ENCODE measurements around the gene SLC7A6.

Gene SLC7A6

DNA sequence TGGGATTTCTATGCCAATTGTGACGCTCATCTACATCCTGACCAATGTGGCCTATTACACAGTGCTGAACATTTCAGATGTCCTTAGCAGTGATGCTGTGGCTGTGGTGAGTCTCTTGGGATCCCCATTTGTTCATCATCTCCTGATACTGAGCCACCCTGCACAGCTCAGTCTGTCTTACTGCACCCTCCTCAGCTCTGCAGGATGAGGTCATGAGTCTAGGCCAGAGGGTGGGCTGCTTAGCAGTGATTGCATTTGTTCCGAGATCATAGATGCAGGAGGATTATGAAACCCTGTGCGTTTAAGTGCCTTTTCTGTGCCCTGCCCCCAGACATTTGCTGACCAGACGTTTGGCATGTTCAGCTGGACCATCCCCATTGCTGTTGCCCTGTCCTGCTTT is 26.9 kb downstream of the SLC7A6 start:
- Histone ChIP-seq H4K20me1 (ENCODE audit: insufficient read depth, low read length, poor library complexity, severe bottlenecking) (peaks cover 7% of the 10 kb centered on the region), H3K4me3 (ENCODE audit: low read length, poor library complexity, severe bottlenecking) (no peak overlapping the region), H3K4me1 (ENCODE audit: insufficient read depth, low read length, poor library complexity, severe bottlenecking) (peaks cover 48% of the 10 kb centered on the region), H3F3A (ENCODE audit: low read depth) (peaks cover 13% of the 10 kb centered on the region), H3K4me2 (ENCODE audit: low read depth, low read length, poor library complexity, severe bottlenecking) (no peak overlapping the region), H3K27me3 (ENCODE audit: insufficient read depth, low read length, poor library complexity, severe bottlenecking) (no peaks in the 10 kb centered on the region), H3K79me2 (ENCODE audit: insufficient read depth, low read length) (peaks cover 41% of the 10 kb centered on the region; the same call in 1 of the 2 replicates), H3K9me2 (replicated peaks; ENCODE audit: low read depth, low read length) (no peaks in the 10 kb centered on the region), H3K9ac (ENCODE audit: low read depth, low read length, poor library complexity, severe bottlenecking) (no peak overlapping the region), H2AFZ (ENCODE audit: low read length) (no peak overlapping the region), H3K36me3 (ENCODE audit: insufficient read depth, low read length) (peaks cover 52% of the 10 kb centered on the region; the same call in 1 of the 2 replicates), H3K9me3 (ENCODE audit: insufficient read depth, low read depth, low read length) (no peaks in the 10 kb centered on the region)
- TF ChIP-seq EZH2phosphoT487 (IDR thresholded peaks at IDR 0.05; ENCODE audit: borderline replicate concordance) = no peak
- TF ChIP-seq, protein P1, sequence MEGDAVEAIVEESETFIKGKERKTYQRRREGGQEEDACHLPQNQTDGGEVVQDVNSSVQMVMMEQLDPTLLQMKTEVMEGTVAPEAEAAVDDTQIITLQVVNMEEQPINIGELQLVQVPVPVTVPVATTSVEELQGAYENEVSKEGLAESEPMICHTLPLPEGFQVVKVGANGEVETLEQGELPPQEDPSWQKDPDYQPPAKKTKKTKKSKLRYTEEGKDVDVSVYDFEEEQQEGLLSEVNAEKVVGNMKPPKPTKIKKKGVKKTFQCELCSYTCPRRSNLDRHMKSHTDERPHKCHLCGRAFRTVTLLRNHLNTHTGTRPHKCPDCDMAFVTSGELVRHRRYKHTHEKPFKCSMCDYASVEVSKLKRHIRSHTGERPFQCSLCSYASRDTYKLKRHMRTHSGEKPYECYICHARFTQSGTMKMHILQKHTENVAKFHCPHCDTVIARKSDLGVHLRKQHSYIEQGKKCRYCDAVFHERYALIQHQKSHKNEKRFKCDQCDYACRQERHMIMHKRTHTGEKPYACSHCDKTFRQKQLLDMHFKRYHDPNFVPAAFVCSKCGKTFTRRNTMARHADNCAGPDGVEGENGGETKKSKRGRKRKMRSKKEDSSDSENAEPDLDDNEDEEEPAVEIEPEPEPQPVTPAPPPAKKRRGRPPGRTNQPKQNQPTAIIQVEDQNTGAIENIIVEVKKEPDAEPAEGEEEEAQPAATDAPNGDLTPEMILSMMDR (conservative IDR thresholded peaks at IDR 0.05; ENCODE audit: low read length) = no peak

DNA sequence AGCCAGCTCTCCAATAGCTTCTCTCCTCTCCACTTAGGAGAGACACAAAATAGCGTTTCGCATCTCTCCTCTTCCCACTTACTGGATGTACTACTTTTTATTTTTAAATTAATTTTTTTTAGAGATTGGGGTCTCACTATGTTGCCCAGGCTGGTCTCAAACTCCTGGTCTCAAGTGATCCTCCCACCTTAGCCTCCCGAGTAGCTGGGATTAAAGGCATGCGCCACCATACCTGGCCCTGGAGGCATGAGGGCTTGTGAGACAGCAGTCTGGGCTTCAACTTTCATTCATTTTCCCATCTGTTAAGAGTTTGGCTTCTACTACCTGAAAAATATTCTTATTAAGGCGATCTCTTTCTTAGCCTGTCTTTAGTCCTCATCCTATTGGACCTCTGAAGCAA is 28.1 kb downstream of the SLC7A6 start:
- peaks cover 64% of the 10 kb centered on the region; the same call in 1 of the 2 replicates for H3K36me3 ChIP-seq (ENCODE audit: insufficient read depth, low read length)

DNA sequence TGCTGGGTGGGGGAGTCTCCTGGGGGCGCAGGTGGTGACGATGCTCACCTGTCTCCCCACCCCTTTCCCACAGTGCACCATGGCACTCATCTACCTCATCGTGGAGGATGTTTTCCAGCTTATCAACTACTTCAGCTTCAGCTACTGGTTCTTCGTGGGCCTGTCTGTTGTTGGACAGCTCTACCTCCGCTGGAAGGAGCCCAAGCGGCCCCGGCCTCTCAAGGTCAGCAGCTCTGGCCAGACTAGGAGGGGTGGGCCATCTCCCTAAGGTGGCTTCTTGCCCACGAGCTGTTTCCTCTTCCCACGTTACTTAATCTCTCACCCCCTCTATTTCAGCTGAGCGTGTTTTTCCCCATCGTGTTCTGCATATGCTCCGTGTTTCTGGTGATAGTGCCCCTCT is 32.0 kb downstream of the SLC7A6 start:
- TF ChIP-seq EZH2phosphoT487 (IDR thresholded peaks at IDR 0.05; ENCODE audit: borderline replicate concordance) = no peak
- TF ChIP-seq, protein P1 (conservative IDR thresholded peaks at IDR 0.05; ENCODE audit: low read length) = no peak
- Histone ChIP-seq H3K4me2 (ENCODE audit: low read depth, low read length, poor library complexity, severe bottlenecking) (no peak overlapping the region), H3K4me3 (ENCODE audit: low read length, poor library complexity, severe bottlenecking) (no peak overlapping the region), H3K27me3 (ENCODE audit: insufficient read depth, low read length, poor library complexity, severe bottlenecking) (no peaks in the 10 kb centered on the region), H3K9me3 (ENCODE audit: insufficient read depth, low read depth, low read length) (no peaks in the 10 kb centered on the region), H4K20me1 (ENCODE audit: insufficient read depth, low read length, poor library complexity, severe bottlenecking) (no peaks in the 10 kb centered on the region), H2AFZ (ENCODE audit: low read length) (no peak overlapping the region), H3K36me3 (ENCODE audit: insufficient read depth, low read length) (peaks cover 94% of the 10 kb centered on the region; the same call in 1 of the 2 replicates), H3K9me2 (replicated peaks; ENCODE audit: low read depth, low read length) (no peaks in the 10 kb centered on the region), H3F3A (ENCODE audit: low read depth) (no peaks in the 10 kb centered on the region), H3K79me2 (ENCODE audit: insufficient read depth, low read length) (peaks cover 12% of the 10 kb centered on the region; the same call in 1 of the 2 replicates), H3K9ac (ENCODE audit: low read depth, low read length, poor library complexity, severe bottlenecking) (no peak overlapping the region), H3K4me1 (ENCODE audit: insufficient read depth, low read length, poor library complexity, severe bottlenecking) (peaks cover 2% of the 10 kb centered on the region)

More for the DNA sequence above, 28.1 kb downstream of the SLC7A6 start:
- no peaks in the 10 kb centered on the region for H3K9me3 ChIP-seq (ENCODE audit: insufficient read depth, low read depth, low read length)
- H3K9ac ChIP-seq (ENCODE audit: low read depth, low read length, poor library complexity, severe bottlenecking) = no peak overlapping the region
- TF ChIP-seq EZH2phosphoT487 (IDR thresholded peaks at IDR 0.05; ENCODE audit: borderline replicate concordance) = no peak
- TF ChIP-seq, protein P1 (conservative IDR thresholded peaks at IDR 0.05; ENCODE audit: low read length) = no peak
- H3F3A ChIP-seq (ENCODE audit: low read depth) = peaks cover 7% of the 10 kb centered on the region
- no peaks in the 10 kb centered on the region for H3K9me2 ChIP-seq (replicated peaks; ENCODE audit: low read depth, low read length)
- peaks cover 7% of the 10 kb centered on the region for H4K20me1 ChIP-seq (ENCODE audit: insufficient read depth, low read length, poor library complexity, severe bottlenecking)
- no peak overlapping the region for H3K4me3 ChIP-seq (ENCODE audit: low read length, poor library complexity, severe bottlenecking)
- no peaks in the 10 kb centered on the region for H3K27me3 ChIP-seq (ENCODE audit: insufficient read depth, low read length, poor library complexity, severe bottlenecking)
- no peak overlapping the region for H2AFZ ChIP-seq (ENCODE audit: low read length)
- H3K4me1 ChIP-seq (ENCODE audit: insufficient read depth, low read length, poor library complexity, severe bottlenecking) = peaks cover 37% of the 10 kb centered on the region
- no peak overlapping the region for H3K4me2 ChIP-seq (ENCODE audit: low read depth, low read length, poor library complexity, severe bottlenecking)
- H3K79me2 ChIP-seq (ENCODE audit: insufficient read depth, low read length) = peaks cover 32% of the 10 kb centered on the region; the same call in 1 of the 2 replicates
